ENCODE measurements around the gene CNTFR.

The CNTFR gene

GRCh38 chr9:34560599-34561214, 28.8 kb downstream of the CNTFR start:
- no peak overlapping the region for H3K27ac ChIP-seq
- DNase-seq: no peak
- H3K4me3 ChIP-seq: no peak overlapping the region
- H3K9me3 ChIP-seq: peaks cover 0 to 4% (median 0%) of the 10 kb centered on the region in 3 donors
- H3K27me3 ChIP-seq: peaks cover 0 to 75% of the 10 kb centered on the region in 2 donors
- peaks cover 0 to 13% (median 3%) of the 10 kb centered on the region in 4 donors for H3K4me1 ChIP-seq
- no peaks in the 10 kb centered on the region for H3K36me3 ChIP-seq
- intact Hi-C loops (cut with DNase I; ENCODE audit: low total_unique reads): no loop called here
- TF ChIP-seq, protein P1, sequence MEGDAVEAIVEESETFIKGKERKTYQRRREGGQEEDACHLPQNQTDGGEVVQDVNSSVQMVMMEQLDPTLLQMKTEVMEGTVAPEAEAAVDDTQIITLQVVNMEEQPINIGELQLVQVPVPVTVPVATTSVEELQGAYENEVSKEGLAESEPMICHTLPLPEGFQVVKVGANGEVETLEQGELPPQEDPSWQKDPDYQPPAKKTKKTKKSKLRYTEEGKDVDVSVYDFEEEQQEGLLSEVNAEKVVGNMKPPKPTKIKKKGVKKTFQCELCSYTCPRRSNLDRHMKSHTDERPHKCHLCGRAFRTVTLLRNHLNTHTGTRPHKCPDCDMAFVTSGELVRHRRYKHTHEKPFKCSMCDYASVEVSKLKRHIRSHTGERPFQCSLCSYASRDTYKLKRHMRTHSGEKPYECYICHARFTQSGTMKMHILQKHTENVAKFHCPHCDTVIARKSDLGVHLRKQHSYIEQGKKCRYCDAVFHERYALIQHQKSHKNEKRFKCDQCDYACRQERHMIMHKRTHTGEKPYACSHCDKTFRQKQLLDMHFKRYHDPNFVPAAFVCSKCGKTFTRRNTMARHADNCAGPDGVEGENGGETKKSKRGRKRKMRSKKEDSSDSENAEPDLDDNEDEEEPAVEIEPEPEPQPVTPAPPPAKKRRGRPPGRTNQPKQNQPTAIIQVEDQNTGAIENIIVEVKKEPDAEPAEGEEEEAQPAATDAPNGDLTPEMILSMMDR (IDR thresholded peaks at IDR 0.05): no peak

DNA sequence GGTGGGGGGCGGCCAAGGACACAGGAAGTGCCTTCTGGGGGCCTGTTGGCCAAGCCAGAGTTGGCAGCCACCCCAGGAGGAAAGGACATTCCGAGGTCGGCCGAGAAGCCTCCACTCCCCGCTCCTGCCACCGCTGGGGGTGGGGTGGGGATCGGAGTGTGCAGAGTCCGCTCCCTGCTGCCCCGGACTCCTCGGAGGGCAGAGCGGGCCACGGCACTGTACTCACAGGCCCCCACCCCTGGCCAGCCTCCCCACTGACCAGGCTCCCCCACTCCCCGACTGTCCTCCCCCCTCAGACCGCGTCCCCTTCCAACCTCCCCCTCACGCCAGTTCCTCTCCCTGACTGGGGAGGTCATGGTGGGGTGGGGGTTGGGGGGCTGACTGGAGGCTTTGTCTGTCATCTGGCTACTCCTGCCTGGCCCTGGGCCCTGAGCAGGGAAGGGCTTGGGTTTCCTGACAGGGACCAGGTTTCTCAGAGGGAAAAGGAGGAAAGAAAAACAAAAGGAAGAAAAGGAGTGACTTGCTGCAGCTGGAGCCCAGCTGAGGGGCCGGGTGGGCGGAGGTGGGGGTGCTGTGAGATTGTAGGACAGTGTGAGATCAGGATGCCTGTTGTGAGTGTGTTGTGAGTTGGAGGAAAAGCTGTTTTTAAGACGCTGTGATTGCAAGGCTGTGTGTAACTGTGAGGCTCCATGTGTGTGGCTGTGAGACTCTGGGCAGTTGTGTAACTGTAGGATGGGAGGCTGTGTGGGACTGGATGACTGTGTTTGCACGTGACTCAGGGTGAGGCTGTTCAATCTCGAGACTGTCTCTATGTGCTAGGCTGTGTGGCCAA, 29.7 kb downstream of the CNTFR start:
- Histone ChIP-seq H3K27ac (no peak overlapping the region), H3K4me1 (peaks cover 0 to 13% (median 3%) of the 10 kb centered on the region in 4 donors), H3K4me3 (no peak overlapping the region), H3K9me3 (peaks cover 0 to 4% (median 0%) of the 10 kb centered on the region in 3 donors), H3K27me3 (peaks cover 0 to 79% of the 10 kb centered on the region in 2 donors), H3K36me3 (no peaks in the 10 kb centered on the region)
- TF ChIP-seq, protein P1 (IDR thresholded peaks at IDR 0.05): no peak
- intact Hi-C loops (cut with DNase I; ENCODE audit: low total_unique reads): no loop called here
- peak in 1 of 2 donors; percentile 65 for DNase-seq

DNA sequence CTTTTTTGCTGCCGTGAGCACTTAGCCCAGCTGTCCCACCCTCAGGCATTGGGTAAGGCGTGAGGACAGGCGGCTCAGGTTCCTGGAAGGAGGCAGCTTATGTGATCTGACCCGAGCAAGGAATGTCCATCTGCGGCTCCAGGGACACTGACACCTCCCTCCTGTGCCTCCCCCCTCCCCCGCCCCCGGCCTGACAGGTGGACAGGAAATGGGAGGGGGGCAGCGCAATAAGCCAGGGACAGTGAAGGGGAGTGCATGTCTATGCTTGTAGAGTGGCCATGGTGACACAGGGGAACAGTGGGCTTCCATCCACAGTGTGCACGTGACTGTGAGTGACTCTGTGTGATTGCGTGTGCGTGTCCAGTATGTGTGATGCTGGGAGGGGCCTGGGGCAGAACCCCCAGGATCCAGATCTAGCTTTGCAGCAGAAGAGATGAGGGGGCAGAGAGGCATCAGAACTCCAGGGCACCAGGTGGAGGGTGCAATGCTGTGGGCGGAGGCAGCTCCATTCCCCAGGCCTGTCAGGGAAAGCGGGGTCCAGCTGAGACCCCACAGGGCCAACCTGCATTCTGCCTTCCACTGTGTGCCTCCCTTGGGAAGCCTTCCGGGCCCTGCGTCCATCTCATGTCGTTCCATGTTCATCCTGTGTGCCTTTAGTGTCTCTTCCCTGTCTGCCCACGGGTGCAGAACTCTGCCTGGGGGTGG, 30.5 kb downstream of the CNTFR start:
- intact Hi-C loops (cut with DNase I; ENCODE audit: low total_unique reads): no loop called here
- Histone ChIP-seq H3K4me3 (no peak overlapping the region), H3K36me3 (no peaks in the 10 kb centered on the region), H3K27ac (no peak overlapping the region), H3K9me3 (peaks cover 0 to 4% (median 0%) of the 10 kb centered on the region in 3 donors), H3K27me3 (peaks cover 0 to 75% of the 10 kb centered on the region in 2 donors), H3K4me1 (peaks cover 0 to 13% (median 3%) of the 10 kb centered on the region in 4 donors)
- TF ChIP-seq, protein P1 (IDR thresholded peaks at IDR 0.05): no peak
- no peak for DNase-seq

DNA sequence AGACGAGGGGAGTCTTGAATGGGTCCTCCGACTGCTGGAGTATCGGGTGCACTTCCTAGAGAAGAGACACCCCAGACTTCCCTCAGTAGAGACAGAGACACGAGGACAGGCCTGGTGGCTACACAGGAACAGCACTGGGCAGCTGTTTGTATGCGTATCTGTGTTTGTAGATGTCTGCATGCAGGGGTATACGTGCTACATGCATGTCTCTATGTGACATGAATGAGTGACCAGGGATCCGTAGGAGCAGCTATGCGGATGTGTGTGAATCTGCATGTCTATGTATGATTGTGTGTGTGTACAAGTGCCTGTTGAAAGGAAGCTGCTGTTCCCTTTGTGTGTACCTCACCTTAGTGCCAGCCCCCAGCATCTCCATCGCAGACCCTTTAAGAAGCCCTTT, 31.2 kb downstream of the CNTFR start:
- Histone ChIP-seq H3K9me3 (peaks cover 0 to 4% (median 0%) of the 10 kb centered on the region in 3 donors), H3K36me3 (no peaks in the 10 kb centered on the region), H3K4me3 (no peak overlapping the region), H3K4me1 (peaks cover 0 to 13% (median 3%) of the 10 kb centered on the region in 4 donors), H3K27me3 (peaks cover 0 to 78% of the 10 kb centered on the region in 2 donors), H3K27ac (no peak overlapping the region)
- intact Hi-C loops (cut with DNase I; ENCODE audit: low total_unique reads): no loop called here
- TF ChIP-seq, protein P1 (IDR thresholded peaks at IDR 0.05): no peak
- DNase-seq: no peak

DNA sequence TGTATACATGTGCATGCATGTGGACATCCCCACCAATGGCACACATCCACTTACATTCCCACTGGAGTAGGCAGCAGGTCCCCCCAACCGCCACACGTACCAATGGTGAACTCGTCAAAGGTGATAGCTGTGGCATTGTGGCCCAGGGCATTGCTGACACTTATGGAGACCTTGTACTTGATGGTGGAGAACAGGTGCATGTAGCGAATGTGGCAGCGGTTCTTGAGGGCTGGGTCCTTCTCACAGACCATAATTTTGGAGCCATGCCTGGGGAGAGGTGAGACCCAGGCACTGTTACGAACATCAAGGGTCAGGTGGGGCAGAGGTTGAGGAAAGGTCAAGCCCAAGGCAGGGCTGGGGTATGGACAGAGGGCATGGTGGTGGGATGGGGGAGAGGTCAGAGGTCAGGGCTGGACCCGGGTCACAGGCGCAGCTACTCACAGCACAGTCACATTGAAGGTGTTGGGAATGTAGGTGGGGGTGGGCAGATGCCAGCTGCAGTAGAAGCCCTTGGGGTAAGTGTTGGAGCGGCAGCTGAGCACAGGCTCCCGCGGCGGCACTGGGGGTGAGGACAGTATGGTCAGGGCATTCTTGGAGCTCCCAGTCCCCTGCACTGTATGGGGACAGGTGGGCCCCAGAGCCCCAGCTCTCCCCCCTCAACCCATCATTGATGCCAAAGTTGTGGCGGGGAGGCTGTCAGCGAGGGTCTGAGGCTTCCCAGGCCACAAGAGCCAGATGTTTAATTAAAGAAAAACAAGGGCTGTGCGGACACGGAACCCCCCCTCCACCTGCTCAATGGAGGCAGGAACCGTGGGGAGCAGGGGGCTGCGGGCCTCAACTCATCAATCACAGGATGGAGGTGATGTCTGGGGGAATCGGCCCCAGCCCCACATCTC, 31.9 kb downstream of the CNTFR start:
- Histone ChIP-seq H3K27ac (no peak overlapping the region), H3K9me3 (peaks cover 0 to 4% (median 0%) of the 10 kb centered on the region in 3 donors), H3K36me3 (no peaks in the 10 kb centered on the region), H3K27me3 (peaks cover 0 to 81% of the 10 kb centered on the region in 2 donors), H3K4me3 (no peak overlapping the region), H3K4me1 (peaks cover 0 to 13% (median 3%) of the 10 kb centered on the region in 4 donors)
- TF ChIP-seq, protein P1 (IDR thresholded peaks at IDR 0.05): no peak
- intact Hi-C loops (cut with DNase I; ENCODE audit: low total_unique reads): no loop called here
- no peak for DNase-seq

Measured in tibial artery (tissue), 4 donors.